Caco-2 (cell line): ENCODE results near the gene LDLRAD4. TPM values are rescaled to one million over a fixed set of nuclear protein-coding genes. Genes with fewer than 3 reads are reported as not detected.

Experiments
- BruUV-seq: library from RNA; stranded (reverse); fragments of 400-500 nt; replicated peaks from 2 replicates; lab custom pipeline; 2021; lab: Mats Ljungman, UMichigan
- CTCF ChIA-PET: fragments of 300-600 bp; sonication (Branson Sonifier 250); formaldehyde crosslinking; loops from one replicate; lab custom pipeline; 2022; ENCODE audit warnings: antibody characterized with exemption; lab: Charles Lee
- POLR2A ChIA-PET: fragments of 300-600 bp; sonication (Branson Sonifier 250); formaldehyde crosslinking; loops from one replicate; lab custom pipeline; 2022; ENCODE audit warnings: antibody characterized with exemption; lab: Charles Lee
- DNase-seq, 2 experiments: peaks; one replicate each; pipeline versions ENCODE4 v3.0.0 to v3.0.0-alpha.2; 2020 to 2022
- H3K27me3 ChIP-seq: replicated peaks from 2 replicates; pipeline ENCODE4 v1.6.0; 2011; ENCODE audit warnings: low read length; ENCODE audit not compliant: control insufficient read depth, insufficient read depth
- H3K36me3 ChIP-seq: 2 replicates; pipeline ENCODE4 v1.5.1; 2011; ENCODE audit warnings: low read length; ENCODE audit not compliant: control insufficient read depth, insufficient read depth
- H3K4me1 ChIP-seq: fragments of 250-450 bp; sonication (Bioruptor Pico); 2 replicates; pipeline ENCODE4 v1.5.1; 2020; ENCODE audit warnings: mild to moderate bottlenecking
- H3K4me3 ChIP-seq: 2 replicates; pipeline ENCODE4 v1.5.1; 2011; ENCODE audit warnings: low read depth, mild to moderate bottlenecking, control low read depth, low read length
- H3K9me3 ChIP-seq: fragments of 250-450 bp; sonication (Bioruptor Pico); 2 replicates; pipeline ENCODE4 v1.5.1; 2020; ENCODE audit warnings: mild to moderate bottlenecking, moderate library complexity
- H3K27ac Mint-ChIP-seq: one replicate; pipeline ENCODE4 v1.8.0; 2022; ENCODE audit warnings: mixed read lengths; ENCODE audit not compliant: unreplicated experiment
- H3K27me3 Mint-ChIP-seq: one replicate; pipeline ENCODE4 v1.8.0; 2022; ENCODE audit warnings: mixed read lengths; ENCODE audit not compliant: insufficient read depth, unreplicated experiment
- H3K36me3 Mint-ChIP-seq: one replicate; pipeline ENCODE4 v1.8.0; 2022; ENCODE audit warnings: mild to moderate bottlenecking, mixed read lengths; ENCODE audit not compliant: insufficient read depth, unreplicated experiment
- H3K4me1 Mint-ChIP-seq: one replicate; pipeline ENCODE4 v1.8.0; 2022; ENCODE audit warnings: low read depth, mixed read lengths; ENCODE audit not compliant: unreplicated experiment
- H3K4me3 Mint-ChIP-seq: one replicate; pipeline ENCODE4 v1.8.0; 2022; ENCODE audit warnings: mild to moderate bottlenecking, moderate library complexity, mixed read lengths; ENCODE audit not compliant: unreplicated experiment
- H3K9me3 Mint-ChIP-seq: one replicate; pipeline ENCODE4 v1.8.0; 2022; ENCODE audit warnings: mixed read lengths; ENCODE audit not compliant: unreplicated experiment
- CTCF ChIP-seq, 2 experiments: fragments of 200-600 bp in 1 of 2; IDR thresholded peaks; 1 replicate in 1 of 2; 2 replicates in 1 of 2; pipeline versions ENCODE4 v1.5.1 to v1.8.0; 2011 to 2022; ENCODE audit warnings: antibody characterized with exemption in 1 of 2, control low read depth in 1 of 2, inconsistent platforms in 1 of 2, low read depth in 1 of 2, low read length in 1 of 2, mild to moderate bottlenecking in 1 of 2, moderate library complexity in 1 of 2; ENCODE audit not compliant: insufficient read depth in 1 of 2, severe bottlenecking in 1 of 2, unreplicated experiment in 1 of 2
- intact Hi-C: fragments of 100-400 bp; cut with micrococcal nuclease; formaldehyde crosslinking; loops from one replicate; pipeline ENCODE4 v1.10.0; 2022; ENCODE audit not compliant: unreplicated experiment
- total RNA-seq: library from RNA; stranded (reverse); gene quantifications from 2 replicates; pipeline ENCODE4 v1.2.3, GENCODE V29; 2022

LDLRAD4 gene
- total RNA-seq, 1 experiment from 2014 or later, result 1.2 TPM

GRCh38 chr18:13477147-13477683 lies 258.7 kb downstream of the LDLRAD4 start:
- peaks cover 20% of the 10 kb centered on the region for H3K27me3 Mint-ChIP-seq
- Histone ChIP-seq H3K9me3 (no peaks in the 10 kb centered on the region), H3K36me3 (no peaks in the 10 kb centered on the region), H3K4me3 (no peak overlapping the region), H3K27me3 (0 out of 2 replicates have a peak, but pooled peaks cover 1% of the 10 kb centered on the region), H3K4me1 (no peaks in the 10 kb centered on the region)
- DNase-seq, result no peak
- no TSS peak for BruUV-seq
- H3K36me3 Mint-ChIP-seq, result no peaks in the 10 kb centered on the region
- CTCF ChIA-PET, result no interaction called here
- intact Hi-C loops, result no loop called here
- H3K4me3 Mint-ChIP-seq, result no peak overlapping the region
- no peaks in the 10 kb centered on the region for H3K9me3 Mint-ChIP-seq
- H3K27ac Mint-ChIP-seq, result no peak overlapping the region
- no peak for TF ChIP-seq CTCF (IDR thresholded peaks at IDR 0.05; ENCODE audit: insufficient read depth in 1 of 2, low read depth in 1 of 2, low read length in 1 of 2, severe bottlenecking in 1 of 2, unreplicated experiment in 1 of 2)
- POLR2A ChIA-PET, result no interaction called here
- no peaks in the 10 kb centered on the region for H3K4me1 Mint-ChIP-seq

GRCh38 chr18:13480571-13481255 lies 262.2 kb downstream of the LDLRAD4 start:
- Mint-ChIP-seq H3K4me1 (no peaks in the 10 kb centered on the region), H3K27me3 (peaks cover 14% of the 10 kb centered on the region), H3K4me3 (no peak overlapping the region), H3K36me3 (no peaks in the 10 kb centered on the region), H3K9me3 (no peaks in the 10 kb centered on the region), H3K27ac (no peak overlapping the region)
- no peaks in the 10 kb centered on the region for H3K9me3 ChIP-seq
- no peaks in the 10 kb centered on the region for H3K4me1 ChIP-seq
- H3K36me3 ChIP-seq, result no peaks in the 10 kb centered on the region
- BruUV-seq, result no TSS peak
- no peak overlapping the region for H3K4me3 ChIP-seq
- ChIA-PET CTCF (no interaction called here), POLR2A (no interaction called here)
- DNase-seq, result no peak
- H3K27me3 ChIP-seq, result no peaks in the 10 kb centered on the region
- no peak for TF ChIP-seq CTCF (IDR thresholded peaks at IDR 0.05; ENCODE audit: insufficient read depth in 1 of 2, low read depth in 1 of 2, low read length in 1 of 2, severe bottlenecking in 1 of 2, unreplicated experiment in 1 of 2)
- intact Hi-C loops, result no loop called here

- Histone ChIP-seq H3K4me1 (no peaks in the 10 kb centered on the region), H3K36me3 (no peaks in the 10 kb centered on the region), H3K9me3 (no peaks in the 10 kb centered on the region), H3K4me3 (no peak overlapping the region), H3K27me3 (no peaks in the 10 kb centered on the region)
- Mint-ChIP-seq H3K27me3 (peaks cover 14% of the 10 kb centered on the region), H3K36me3 (no peaks in the 10 kb centered on the region), H3K9me3 (no peaks in the 10 kb centered on the region), H3K27ac (no peak overlapping the region), H3K4me1 (no peaks in the 10 kb centered on the region), H3K4me3 (no peak overlapping the region)
- ChIA-PET POLR2A (no interaction called here), CTCF (no interaction called here)
- no TSS peak for BruUV-seq
- DNase-seq, result no peak
- TF ChIP-seq CTCF (IDR thresholded peaks at IDR 0.05; ENCODE audit: insufficient read depth in 1 of 2, low read depth in 1 of 2, low read length in 1 of 2, severe bottlenecking in 1 of 2, unreplicated experiment in 1 of 2), result no peak
- intact Hi-C loops, result no loop called here
These were observed 262.8 kb downstream of the LDLRAD4 start for GRCh38 chr18:13481331-13481730.
